HG03571 (cell line): ENCODE measurements around the gene MRPL12.

Experiments used
- ATAC-seq: cut with Tn5 transposase; IDR thresholded peaks from one replicate; pipeline ENCODE4 v1.9.1; 2021; ENCODE audit not compliant: unreplicated experiment

MRPL12 gene

DNA sequence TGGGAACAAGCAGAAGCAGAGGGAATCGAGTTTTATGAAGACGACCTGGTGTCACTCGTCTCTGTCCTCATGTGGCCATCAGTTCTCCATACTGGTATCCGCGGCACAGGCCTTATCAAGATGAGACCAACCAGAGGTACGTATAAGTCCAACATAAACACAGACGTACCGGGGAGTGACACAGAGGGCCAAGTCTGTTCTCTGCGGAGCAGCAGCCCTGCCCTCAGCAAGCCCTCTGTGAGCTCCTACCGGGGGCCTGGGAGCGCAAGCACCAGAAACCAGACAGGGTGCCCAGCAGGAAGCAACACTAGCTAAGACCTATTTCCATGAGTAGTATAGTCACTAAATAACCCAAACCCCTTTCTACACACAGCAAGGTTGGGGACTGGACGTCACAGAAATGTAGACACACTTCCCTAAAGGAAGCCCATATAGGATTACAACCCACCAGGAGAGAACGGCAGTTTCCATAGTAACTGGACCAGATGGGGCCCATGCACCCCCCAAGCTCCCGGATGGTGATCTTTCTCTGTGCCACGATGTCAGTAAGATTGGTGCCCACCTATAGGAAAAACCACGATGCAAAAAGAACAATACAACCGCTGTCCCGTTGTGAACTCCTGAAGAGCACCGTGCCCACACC, 20.5 kb upstream of the MRPL12 start:
- ATAC-seq: no peak

GRCh38 chr17:81683208-81683583, 20.0 kb upstream of the MRPL12 start:
- peak; percentile 5 for ATAC-seq

- ATAC-seq: peak; percentile 88
Measured at GRCh38 chr17:81683584-81684441, 19.4 kb upstream of the MRPL12 start, which contains the start of the genes ARL16 and HGS. Gene ARL16 (minus strand): TSS chr17:81683797. CDS start chr17:81683753, 44 bp downstream. Gene HGS (plus strand): TSS chr17:81684011. CDS start chr17:81684067, 56 bp downstream.

- ATAC-seq: no peak
Measured at GRCh38 chr17:81684442-81684911, 18.7 kb upstream of the MRPL12 start.

GRCh38 chr17:81685108-81685507, 18.1 kb upstream of the MRPL12 start:
- ATAC-seq: no peak

- no peak for ATAC-seq
Measured at GRCh38 chr17:81686614-81687013, 16.6 kb upstream of the MRPL12 start.

DNA sequence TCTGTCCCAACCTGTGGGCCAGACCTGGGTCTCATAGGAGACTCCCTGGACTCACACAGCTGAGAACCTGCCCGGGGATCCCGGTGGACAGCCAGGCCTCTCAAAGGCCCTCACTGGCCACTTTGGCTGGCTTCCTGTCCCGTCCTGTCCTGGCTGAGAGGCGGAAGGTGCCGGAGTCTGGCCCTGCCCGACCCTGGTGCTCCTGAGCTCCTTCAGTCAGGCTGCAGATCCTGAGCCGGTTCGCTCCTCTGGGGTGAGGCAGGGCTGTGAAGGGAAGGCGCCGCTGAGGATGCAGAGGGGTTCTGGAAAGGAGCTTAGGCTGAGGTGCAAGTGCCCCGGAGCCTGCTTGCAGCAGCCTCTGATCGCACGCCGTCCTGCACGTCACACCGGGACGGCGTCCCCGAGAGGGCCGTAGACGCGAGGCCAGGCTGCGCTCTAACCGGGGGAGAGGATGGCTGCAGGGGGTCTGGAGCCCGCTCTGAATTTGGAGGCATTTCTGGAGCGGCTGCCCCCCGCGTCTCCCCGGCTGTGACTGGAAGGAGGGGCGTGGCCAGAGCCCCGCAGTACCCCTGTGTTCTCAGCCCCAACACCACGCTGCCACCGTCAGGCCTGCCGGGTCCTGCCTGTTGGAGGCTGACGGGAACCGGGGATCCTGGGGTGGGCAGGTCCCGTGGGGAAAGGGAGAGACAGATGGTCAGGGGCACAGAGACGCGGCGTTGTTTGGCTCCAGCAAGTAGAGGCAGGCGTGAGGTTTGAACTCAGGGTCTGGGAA, 15.2 kb upstream of the MRPL12 start:
- ATAC-seq: no peak

DNA sequence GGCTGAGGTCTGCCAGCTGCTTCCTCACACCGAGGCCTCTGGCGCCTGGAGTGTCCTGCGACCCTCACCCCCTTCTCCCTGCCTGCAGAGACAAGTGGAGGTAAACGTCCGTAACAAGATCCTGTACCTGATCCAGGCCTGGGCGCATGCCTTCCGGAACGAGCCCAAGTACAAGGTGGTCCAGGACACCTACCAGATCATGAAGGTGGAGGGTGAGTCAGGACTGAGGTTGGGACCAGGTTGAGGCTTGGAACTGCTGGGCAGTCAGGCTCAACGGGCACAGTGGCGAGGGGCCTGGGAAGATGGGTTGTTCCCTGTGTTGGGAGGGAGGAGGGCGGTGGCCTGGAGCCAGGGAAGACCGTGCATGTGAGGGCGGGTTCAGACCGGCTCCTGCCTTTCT, 14.6 kb upstream of the MRPL12 start:
- no peak for ATAC-seq

DNA sequence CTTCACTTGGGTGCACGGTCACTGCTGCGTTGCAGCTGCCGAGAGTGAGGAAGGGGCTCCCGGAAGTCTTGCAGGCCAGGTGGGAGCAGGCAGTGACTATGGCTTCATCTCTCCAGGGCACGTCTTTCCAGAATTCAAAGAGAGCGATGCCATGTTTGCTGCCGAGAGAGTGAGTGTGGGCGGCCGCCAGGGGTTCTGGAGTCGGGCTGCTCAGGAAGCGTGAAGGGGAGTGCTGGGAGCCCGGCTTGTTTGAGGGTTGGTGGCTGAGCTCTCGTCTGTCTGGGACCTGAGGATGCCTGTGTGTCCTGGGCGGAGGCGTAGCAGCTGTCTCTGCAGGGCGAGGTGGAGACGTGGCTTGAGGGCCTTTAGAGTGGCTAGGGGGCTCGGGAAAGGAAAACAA, 13.1 kb upstream of the MRPL12 start:
- ATAC-seq: no peak

DNA sequence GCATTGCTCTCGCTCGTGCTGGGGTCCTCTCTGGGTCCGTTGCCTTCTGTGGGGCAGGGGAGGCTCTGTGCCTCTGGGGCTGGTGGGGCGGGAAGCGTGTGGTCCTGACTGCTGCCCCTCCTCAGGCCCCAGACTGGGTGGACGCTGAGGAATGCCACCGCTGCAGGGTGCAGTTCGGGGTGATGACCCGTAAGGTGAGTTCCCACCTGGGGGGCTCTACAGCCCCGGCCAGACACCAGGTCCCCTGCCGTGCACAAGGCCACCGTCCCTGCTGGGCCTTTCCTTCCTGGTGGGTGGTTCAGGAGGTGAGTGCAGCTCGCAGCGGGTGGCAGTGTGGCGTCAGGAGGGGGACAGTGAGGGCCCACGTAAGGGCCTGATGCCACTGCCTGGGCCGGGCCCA, 12.6 kb upstream of the MRPL12 start:
- no peak for ATAC-seq

- no peak for ATAC-seq
Measured at GRCh38 chr17:81691196-81691595, 12.0 kb upstream of the MRPL12 start.

GRCh38 chr17:81691608-81692007, 11.6 kb upstream of the MRPL12 start:
- ATAC-seq: no peak

- ATAC-seq: no peak
Measured at GRCh38 chr17:81693509-81694210, 9.5 kb upstream of the MRPL12 start.

GRCh38 chr17:81694810-81695209, 8.4 kb upstream of the MRPL12 start:
- ATAC-seq: no peak

GRCh38 chr17:81695211-81695610, 8.0 kb upstream of the MRPL12 start:
- ATAC-seq: no peak

GRCh38 chr17:81695801-81696200, 7.4 kb upstream of the MRPL12 start:
- ATAC-seq: no peak

DNA sequence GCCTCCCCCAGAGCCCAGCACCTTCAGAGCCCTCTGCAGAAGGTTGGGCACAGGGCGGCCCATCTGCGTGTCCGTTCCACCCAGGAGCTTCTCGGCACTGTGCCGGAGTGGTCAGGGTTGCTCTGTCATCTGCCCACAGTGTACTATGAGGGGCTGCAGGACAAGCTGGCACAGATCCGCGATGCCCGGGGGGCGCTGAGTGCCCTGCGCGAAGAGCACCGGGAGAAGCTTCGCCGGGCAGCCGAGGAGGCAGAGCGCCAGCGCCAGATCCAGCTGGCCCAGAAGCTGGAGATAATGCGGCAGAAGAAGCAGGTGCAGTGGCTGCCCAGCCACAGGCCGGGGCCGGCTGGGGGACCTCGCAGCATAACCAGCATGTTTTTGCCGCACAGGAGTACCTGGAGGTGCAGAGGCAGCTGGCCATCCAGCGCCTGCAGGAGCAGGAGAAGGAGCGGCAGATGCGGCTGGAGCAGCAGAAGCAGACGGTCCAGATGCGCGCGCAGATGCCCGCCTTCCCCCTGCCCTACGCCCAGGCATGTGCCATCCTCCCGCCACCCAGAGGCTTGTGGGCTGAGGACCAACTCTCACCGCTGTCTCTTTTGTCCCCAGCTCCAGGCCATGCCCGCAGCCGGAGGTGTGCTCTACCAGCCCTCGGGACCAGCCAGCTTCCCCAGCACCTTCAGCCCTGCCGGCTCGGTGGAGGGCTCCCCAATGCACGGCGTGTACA, 6.8 kb upstream of the MRPL12 start:
- no peak for ATAC-seq

DNA sequence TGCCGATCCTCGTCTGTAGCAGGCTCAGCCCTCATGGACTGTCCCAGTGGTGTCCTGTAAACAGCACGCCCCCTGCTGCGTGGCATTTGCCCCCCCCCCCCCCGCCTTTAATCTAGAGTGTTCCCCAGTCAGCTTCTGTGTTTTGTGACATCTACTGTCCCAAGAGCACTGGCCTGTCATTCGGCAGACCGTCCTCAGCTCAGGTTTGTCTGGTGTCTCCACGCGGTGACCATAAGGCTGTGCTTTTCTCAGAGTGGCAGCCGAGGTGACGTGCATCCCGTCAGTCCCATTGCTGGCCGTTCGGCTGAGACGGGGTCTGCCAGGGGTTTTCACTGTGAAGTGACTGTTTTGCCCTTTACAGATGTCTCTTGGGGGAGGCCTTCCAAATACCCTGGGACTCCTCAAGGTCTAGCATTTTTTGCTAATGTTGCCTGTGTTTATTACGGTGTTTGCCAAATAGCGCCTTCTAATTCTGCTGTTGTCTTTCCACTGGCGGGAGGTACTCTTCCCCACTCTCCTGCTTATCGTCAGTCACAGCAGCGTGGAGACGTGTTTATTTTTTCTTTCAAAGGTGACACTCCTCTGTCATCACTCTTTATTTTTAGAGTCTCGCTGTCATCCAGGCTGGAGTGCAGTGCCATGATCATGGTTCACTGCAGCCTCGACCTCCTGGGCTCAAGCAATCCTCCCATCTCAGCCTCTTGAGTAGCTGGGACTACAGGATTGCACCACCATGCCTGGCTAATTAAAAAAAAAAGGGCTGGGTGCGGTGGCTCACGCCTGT, 5.7 kb upstream of the MRPL12 start:
- no peak for ATAC-seq
